ENCODE measurements around the gene BLCAP. TPM values are rescaled to one million over a fixed set of nuclear protein-coding genes. Genes with fewer than 3 reads are reported as not detected.
A peak's percentile ranks its signal among the peaks of the same experiment; 100 is the strongest.

The BLCAP gene
- total RNA-seq, 1 donor from 2014 or later = 178 TPM

DNA sequence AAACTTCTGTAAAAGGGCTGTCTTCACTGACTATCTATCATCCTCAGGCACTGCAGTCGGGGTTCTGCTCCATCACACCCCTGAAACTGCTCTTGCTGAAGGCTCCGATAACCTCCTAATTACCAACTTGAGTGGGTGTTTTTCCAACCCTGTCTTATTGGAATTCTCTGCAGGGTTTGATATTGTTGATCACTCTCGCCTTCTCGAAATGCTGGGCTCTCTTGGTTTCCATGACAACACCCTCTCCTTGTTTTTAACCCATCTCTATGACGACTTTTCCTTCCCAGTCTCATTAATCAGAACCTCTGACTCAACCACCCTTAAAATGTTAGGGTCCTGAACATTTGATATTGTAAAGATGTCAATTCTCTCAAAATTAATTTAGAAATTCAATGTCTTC, 46.1 kb downstream of the BLCAP start:
- no peak for DNase-seq (ENCODE audit: low spot score)
- peaks cover 6% of the 10 kb centered on the region for H3K9me3 Mint-ChIP-seq (ENCODE audit: unreplicated experiment)
- peaks cover 16% of the 10 kb centered on the region for H3K4me1 Mint-ChIP-seq (ENCODE audit: unreplicated experiment)
- H3K4me3 Mint-ChIP-seq (ENCODE audit: unreplicated experiment) = no peak overlapping the region
- TF ChIP-seq, protein P1, sequence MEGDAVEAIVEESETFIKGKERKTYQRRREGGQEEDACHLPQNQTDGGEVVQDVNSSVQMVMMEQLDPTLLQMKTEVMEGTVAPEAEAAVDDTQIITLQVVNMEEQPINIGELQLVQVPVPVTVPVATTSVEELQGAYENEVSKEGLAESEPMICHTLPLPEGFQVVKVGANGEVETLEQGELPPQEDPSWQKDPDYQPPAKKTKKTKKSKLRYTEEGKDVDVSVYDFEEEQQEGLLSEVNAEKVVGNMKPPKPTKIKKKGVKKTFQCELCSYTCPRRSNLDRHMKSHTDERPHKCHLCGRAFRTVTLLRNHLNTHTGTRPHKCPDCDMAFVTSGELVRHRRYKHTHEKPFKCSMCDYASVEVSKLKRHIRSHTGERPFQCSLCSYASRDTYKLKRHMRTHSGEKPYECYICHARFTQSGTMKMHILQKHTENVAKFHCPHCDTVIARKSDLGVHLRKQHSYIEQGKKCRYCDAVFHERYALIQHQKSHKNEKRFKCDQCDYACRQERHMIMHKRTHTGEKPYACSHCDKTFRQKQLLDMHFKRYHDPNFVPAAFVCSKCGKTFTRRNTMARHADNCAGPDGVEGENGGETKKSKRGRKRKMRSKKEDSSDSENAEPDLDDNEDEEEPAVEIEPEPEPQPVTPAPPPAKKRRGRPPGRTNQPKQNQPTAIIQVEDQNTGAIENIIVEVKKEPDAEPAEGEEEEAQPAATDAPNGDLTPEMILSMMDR (IDR thresholded peaks at IDR 0.05; ENCODE audit: unreplicated experiment) = no peak
- H3K27ac Mint-ChIP-seq (ENCODE audit: unreplicated experiment) = no peak overlapping the region
- peaks cover 21% of the 10 kb centered on the region for H3K36me3 Mint-ChIP-seq (ENCODE audit: low read depth, unreplicated experiment)
- H3K27me3 Mint-ChIP-seq (ENCODE audit: unreplicated experiment) = peaks cover 11% of the 10 kb centered on the region

GRCh38 chr20:37480919-37481318, 46.8 kb downstream of the BLCAP start:
- peaks cover 11% of the 10 kb centered on the region for H3K27me3 Mint-ChIP-seq (ENCODE audit: unreplicated experiment)
- no peak for DNase-seq (ENCODE audit: low spot score)
- H3K9me3 Mint-ChIP-seq (ENCODE audit: unreplicated experiment) = peaks cover 6% of the 10 kb centered on the region
- peak overlapping the region; percentile 45 for H3K27ac Mint-ChIP-seq (ENCODE audit: unreplicated experiment)
- no peak overlapping the region for H3K4me3 Mint-ChIP-seq (ENCODE audit: unreplicated experiment)
- peaks cover 21% of the 10 kb centered on the region for H3K36me3 Mint-ChIP-seq (ENCODE audit: low read depth, unreplicated experiment)
- H3K4me1 Mint-ChIP-seq (ENCODE audit: unreplicated experiment) = peaks cover 16% of the 10 kb centered on the region
- TF ChIP-seq, protein P1 (IDR thresholded peaks at IDR 0.05; ENCODE audit: unreplicated experiment) = no peak

DNA sequence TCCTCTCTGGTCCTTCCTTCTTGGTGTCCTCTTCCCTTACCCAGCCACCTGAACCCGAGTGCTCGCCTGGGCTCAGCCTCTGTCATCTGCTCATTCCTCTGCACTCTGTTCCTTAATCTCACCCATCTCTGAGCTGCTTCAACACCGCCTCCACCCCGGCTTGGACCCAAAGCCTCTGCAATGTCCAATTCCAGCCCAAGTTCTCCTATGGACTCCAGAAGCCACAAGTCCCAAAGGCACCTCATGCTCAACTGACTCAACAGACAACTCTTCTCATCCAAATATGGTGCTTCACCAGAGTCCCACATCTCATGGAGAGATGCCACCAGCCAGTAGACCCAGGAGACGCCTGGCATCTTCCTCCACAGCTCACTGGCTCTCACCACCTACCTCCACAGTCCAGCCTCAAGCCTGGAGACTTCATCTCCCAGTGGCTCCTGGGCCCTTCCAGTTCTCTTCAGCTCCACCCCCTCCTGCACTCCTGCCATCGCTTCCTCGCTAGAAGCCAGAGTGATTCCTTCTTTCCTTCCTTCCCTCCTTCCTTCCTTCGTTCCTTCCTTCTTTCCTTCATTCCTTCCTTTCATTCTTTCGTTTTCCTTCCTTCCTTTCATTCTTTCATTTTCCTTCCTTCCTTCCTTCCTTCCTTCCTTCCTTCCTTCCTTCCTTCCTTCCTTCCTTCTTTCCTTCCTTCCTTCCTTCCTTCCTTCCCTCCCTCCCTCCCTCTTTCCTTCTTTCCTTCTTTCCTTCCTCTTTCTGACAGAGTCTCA, 47.6 kb downstream of the BLCAP start:
- H3K27me3 Mint-ChIP-seq (ENCODE audit: unreplicated experiment) = peaks cover 7% of the 10 kb centered on the region
- H3K4me1 Mint-ChIP-seq (ENCODE audit: unreplicated experiment) = peaks cover 13% of the 10 kb centered on the region
- H3K27ac Mint-ChIP-seq (ENCODE audit: unreplicated experiment) = no peak overlapping the region
- peaks cover 6% of the 10 kb centered on the region for H3K9me3 Mint-ChIP-seq (ENCODE audit: unreplicated experiment)
- DNase-seq (ENCODE audit: low spot score) = no peak
- peaks cover 19% of the 10 kb centered on the region for H3K36me3 Mint-ChIP-seq (ENCODE audit: low read depth, unreplicated experiment)
- no peak overlapping the region for H3K4me3 Mint-ChIP-seq (ENCODE audit: unreplicated experiment)
- TF ChIP-seq, protein P1 (IDR thresholded peaks at IDR 0.05; ENCODE audit: unreplicated experiment) = no peak

DNA sequence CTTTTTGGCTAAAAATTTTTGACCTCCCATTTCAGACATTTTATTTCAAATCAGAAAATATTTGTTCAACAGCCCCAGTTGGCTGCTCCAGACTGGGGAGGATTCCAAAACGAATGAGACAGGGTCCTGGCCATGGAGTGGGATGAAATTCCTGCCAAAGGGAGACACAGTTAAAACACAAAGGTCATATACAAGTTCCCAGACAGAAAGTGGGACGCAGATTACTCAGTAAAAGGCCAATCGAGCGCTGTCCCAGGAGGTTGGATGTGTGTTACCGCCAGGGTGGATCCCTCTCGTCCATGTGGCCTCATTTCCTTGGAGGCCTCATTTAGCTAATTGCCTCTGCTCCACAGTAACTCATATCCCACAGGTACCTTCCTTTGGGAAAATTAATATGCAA, 48.4 kb downstream of the BLCAP start:
- TF ChIP-seq, protein P1 (IDR thresholded peaks at IDR 0.05; ENCODE audit: unreplicated experiment) = no peak
- Mint-ChIP-seq H3K4me3 (ENCODE audit: unreplicated experiment) (peak overlapping the region; percentile 2), H3K4me1 (ENCODE audit: unreplicated experiment) (peaks cover 11% of the 10 kb centered on the region), H3K27me3 (ENCODE audit: unreplicated experiment) (peaks cover 3% of the 10 kb centered on the region), H3K9me3 (ENCODE audit: unreplicated experiment) (peaks cover 6% of the 10 kb centered on the region), H3K36me3 (ENCODE audit: low read depth, unreplicated experiment) (peaks cover 17% of the 10 kb centered on the region), H3K27ac (ENCODE audit: unreplicated experiment) (no peak overlapping the region)
- DNase-seq (ENCODE audit: low spot score) = no peak

DNA sequence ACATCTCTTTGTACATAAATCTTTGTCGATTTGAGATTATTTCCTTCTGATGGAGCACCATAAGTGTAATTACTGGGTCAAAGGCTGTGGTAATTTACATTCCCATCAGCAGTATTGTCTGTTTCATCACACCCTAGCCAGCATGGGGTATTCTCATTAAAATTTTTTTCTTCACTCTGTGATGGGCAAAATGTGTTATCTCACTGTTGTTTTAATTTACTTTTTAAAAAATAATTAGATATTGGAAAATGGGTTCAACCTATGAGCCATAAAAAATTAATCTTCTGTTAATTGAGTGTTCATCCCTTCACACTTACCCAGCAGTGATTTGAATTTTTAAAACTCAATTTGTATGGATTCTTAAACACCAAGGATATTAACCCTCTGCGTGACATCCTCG, 50.6 kb downstream of the BLCAP start:
- TF ChIP-seq, protein P1 (IDR thresholded peaks at IDR 0.05; ENCODE audit: unreplicated experiment) = no peak
- no peak for DNase-seq (ENCODE audit: low spot score)
- Mint-ChIP-seq H3K27me3 (ENCODE audit: unreplicated experiment) (peaks cover 3% of the 10 kb centered on the region), H3K9me3 (ENCODE audit: unreplicated experiment) (peaks cover 6% of the 10 kb centered on the region), H3K27ac (ENCODE audit: unreplicated experiment) (no peak overlapping the region), H3K4me1 (ENCODE audit: unreplicated experiment) (peaks cover 16% of the 10 kb centered on the region), H3K4me3 (ENCODE audit: unreplicated experiment) (no peak overlapping the region), H3K36me3 (ENCODE audit: low read depth, unreplicated experiment) (peaks cover 15% of the 10 kb centered on the region)
